Activated B cell treated with CpG ODN at 0.5 μM for 24 hours (primary cell): ENCODE data around the gene ACO1. TPM values are rescaled to one million over a fixed set of nuclear protein-coding genes. Genes with fewer than 3 reads are reported as not detected.

Experiments
- ATAC-seq: fragments of 200-7000 bp; cut with Tn5 transposase; one replicate; pipeline ENCODE4 v1.10.0; 2021; ENCODE audit warnings: low read depth, mild to moderate bottlenecking, moderate library complexity
- CTCF ChIA-PET: fragments of 350-600 bp; sonication (Branson Sonifier 250); formaldehyde crosslinking; loops from one replicate; lab custom pipeline; 2021; ENCODE audit warnings: antibody characterized with exemption; lab: Charles Lee
- POLR2A ChIA-PET: fragments of 350-600 bp; sonication (Branson Sonifier 250); formaldehyde crosslinking; loops from one replicate; lab custom pipeline; 2021; ENCODE audit warnings: antibody characterized with exemption; lab: Charles Lee
- DNase-seq: peaks from one replicate; pipeline ENCODE4 v3.0.0; 2022
- H3K27ac Mint-ChIP-seq: one replicate; pipeline ENCODE4 v1.8.0; 2020; ENCODE audit warnings: mixed read lengths
- H3K27me3 Mint-ChIP-seq: one replicate; pipeline ENCODE4 v1.8.0; 2021; ENCODE audit warnings: mixed read lengths
- H3K36me3 Mint-ChIP-seq: one replicate; pipeline ENCODE4 v1.8.0; 2021; ENCODE audit warnings: low read depth, mixed read lengths
- H3K4me1 Mint-ChIP-seq: one replicate; pipeline ENCODE4 v1.8.0; 2021; ENCODE audit warnings: mixed read lengths
- H3K4me3 Mint-ChIP-seq: one replicate; pipeline ENCODE4 v1.8.0; 2020; ENCODE audit warnings: mild to moderate bottlenecking, mixed read lengths
- H3K9me3 Mint-ChIP-seq: one replicate; pipeline ENCODE4 v1.8.0; 2020; ENCODE audit warnings: mixed read lengths
- CTCF ChIP-seq: fragments of 200-600 bp; IDR thresholded peaks from one replicate; pipeline ENCODE4 v1.8.0; 2022; ENCODE audit warnings: antibody characterized with exemption, mild to moderate bottlenecking
- intact Hi-C: fragments of 100-400 bp; cut with micrococcal nuclease; formaldehyde crosslinking; loops from one replicate; pipeline ENCODE4 v1.15.1; 2024
- total RNA-seq: library from RNA; stranded (reverse); gene quantifications from 2 replicates; pipeline ENCODE4 v1.2.3, GENCODE V29; 2022

The ACO1 gene
- total RNA-seq, 1 donor from 2014 or later, result 10.4 TPM

- H3K36me3 Mint-ChIP-seq, result peaks cover 81% of the 10 kb centered on the region
- H3K4me1 Mint-ChIP-seq, result no peaks in the 10 kb centered on the region
- CTCF ChIA-PET, result no interaction called here
- no peaks in the 10 kb centered on the region for H3K9me3 Mint-ChIP-seq
- H3K27ac Mint-ChIP-seq, result no peak overlapping the region
- no peak for TF ChIP-seq CTCF
- POLR2A ChIA-PET, result no interaction called here
- ATAC-seq (no peak), DNase-seq (no peak)
- H3K27me3 Mint-ChIP-seq, result no peaks in the 10 kb centered on the region
- intact Hi-C loops, result no loop called here
- H3K4me3 Mint-ChIP-seq, result no peak overlapping the region
Observed at GRCh38 chr9:32449969-32450368, 65.5 kb downstream of the ACO1 start.

- ChIA-PET CTCF (no interaction called here), POLR2A (no interaction called here)
- H3K36me3 Mint-ChIP-seq, result peaks cover 71% of the 10 kb centered on the region
- DNase-seq, result no peak
- TF ChIP-seq CTCF, result no peak
- ATAC-seq, result no peak
- H3K4me3 Mint-ChIP-seq, result no peak overlapping the region
- H3K4me1 Mint-ChIP-seq, result no peaks in the 10 kb centered on the region
- no peak overlapping the region for H3K27ac Mint-ChIP-seq
- H3K9me3 Mint-ChIP-seq, result peaks cover 2% of the 10 kb centered on the region
- intact Hi-C loops, result no loop called here
- H3K27me3 Mint-ChIP-seq, result no peaks in the 10 kb centered on the region
Observed at GRCh38 chr9:32454280-32454679, 69.8 kb downstream of the ACO1 start.

- no peak for ATAC-seq
- no peaks in the 10 kb centered on the region for H3K27me3 Mint-ChIP-seq
- peaks cover 2% of the 10 kb centered on the region for H3K9me3 Mint-ChIP-seq
- CTCF ChIA-PET, result no interaction called here
- no peak overlapping the region for H3K4me3 Mint-ChIP-seq
- intact Hi-C loops, result no loop called here
- TF ChIP-seq CTCF, result no peak
- H3K36me3 Mint-ChIP-seq, result peaks cover 71% of the 10 kb centered on the region
- H3K4me1 Mint-ChIP-seq, result no peaks in the 10 kb centered on the region
- POLR2A ChIA-PET, result no interaction called here
- no peak for DNase-seq
- no peak overlapping the region for H3K27ac Mint-ChIP-seq
Observed at GRCh38 chr9:32455738-32456137, 71.3 kb downstream of the ACO1 start.

- Mint-ChIP-seq H3K27me3 (no peaks in the 10 kb centered on the region), H3K36me3 (peaks cover 69% of the 10 kb centered on the region), H3K9me3 (peaks cover 2% of the 10 kb centered on the region), H3K4me1 (no peaks in the 10 kb centered on the region), H3K27ac (no peak overlapping the region), H3K4me3 (no peak overlapping the region)
- POLR2A ChIA-PET, result no interaction called here
- ATAC-seq, result no peak
- no peak for TF ChIP-seq CTCF
- no peak for DNase-seq
- intact Hi-C loops, result no loop called here
- CTCF ChIA-PET, result interaction anchor here (2.5 kb wide), 1 partner anchor 78 kb away, joined by 8 read pairs; no protein-coding TSS in a partner anchor
Observed at GRCh38 chr9:32456564-32456963, 72.1 kb downstream of the ACO1 start.

GRCh38 chr9:32463500-32464293 lies 79.3 kb downstream of the ACO1 start:
- H3K27ac Mint-ChIP-seq, result no peak overlapping the region
- POLR2A ChIA-PET, result no interaction called here
- CTCF ChIA-PET, result no interaction called here

More at GRCh38 chr9:32463500-32464293, 79.3 kb downstream of the ACO1 start:
- peaks cover 77% of the 10 kb centered on the region for H3K36me3 Mint-ChIP-seq
- no peaks in the 10 kb centered on the region for H3K27me3 Mint-ChIP-seq
- TF ChIP-seq CTCF, result no peak
- intact Hi-C loops, result no loop called here
- H3K9me3 Mint-ChIP-seq, result no peaks in the 10 kb centered on the region
- H3K4me1 Mint-ChIP-seq, result no peaks in the 10 kb centered on the region
- no peak overlapping the region for H3K4me3 Mint-ChIP-seq
- ATAC-seq, result no peak
- DNase-seq, result no peak
